ENCODE results near the gene CLEC18C. TPM values are rescaled to one million over a fixed set of nuclear protein-coding genes. Genes with fewer than 3 reads are reported as not detected.
"Not testable (repeated sequence)": the region's sequence is repeated elsewhere in the genome, so short reads cannot be mapped to it uniquely, and the experiment has no call there.

Gene CLEC18C
- total RNA-seq, 2 experiments from 2014 or later, result 0.25 TPM; not detected in 1

GRCh38 chr16:70198230-70198629, 24.6 kb downstream of the CLEC18C start:
- H3K36me3 Mint-ChIP-seq (ENCODE audit: low read depth); H3K4me1 Mint-ChIP-seq; H3K27ac Mint-ChIP-seq; DNase-seq; ATAC-seq; H3K27me3 Mint-ChIP-seq; H3K9me3 Mint-ChIP-seq (ENCODE audit: low read depth); H3K4me3 Mint-ChIP-seq; CTCF ChIA-PET; intact Hi-C loops (cut with DNase I, micrococcal nuclease); POLR2A ChIA-PET: not testable (repeated sequence)

GRCh38 chr16:70198666-70199065, 25.1 kb downstream of the CLEC18C start:
- H3K4me3 Mint-ChIP-seq; H3K9me3 Mint-ChIP-seq (ENCODE audit: low read depth); DNase-seq; H3K27ac Mint-ChIP-seq; CTCF ChIA-PET; H3K4me1 Mint-ChIP-seq; POLR2A ChIA-PET; ATAC-seq; intact Hi-C loops (cut with DNase I, micrococcal nuclease); H3K36me3 Mint-ChIP-seq (ENCODE audit: low read depth); H3K27me3 Mint-ChIP-seq: not testable (repeated sequence)

GRCh38 chr16:70199170-70199569, 25.6 kb downstream of the CLEC18C start:
- H3K27me3 Mint-ChIP-seq; H3K4me3 Mint-ChIP-seq; H3K27ac Mint-ChIP-seq; ATAC-seq; DNase-seq; CTCF ChIA-PET; H3K36me3 Mint-ChIP-seq (ENCODE audit: low read depth); POLR2A ChIA-PET; intact Hi-C loops (cut with DNase I, micrococcal nuclease); H3K9me3 Mint-ChIP-seq (ENCODE audit: low read depth); H3K4me1 Mint-ChIP-seq: not testable (repeated sequence)

GRCh38 chr16:70200063-70200462, 26.5 kb downstream of the CLEC18C start:
- ATAC-seq; H3K4me1 Mint-ChIP-seq; CTCF ChIA-PET; H3K36me3 Mint-ChIP-seq (ENCODE audit: low read depth); intact Hi-C loops (cut with DNase I, micrococcal nuclease); H3K27me3 Mint-ChIP-seq; H3K4me3 Mint-ChIP-seq; DNase-seq; H3K9me3 Mint-ChIP-seq (ENCODE audit: low read depth); POLR2A ChIA-PET; H3K27ac Mint-ChIP-seq: not testable (repeated sequence)

- intact Hi-C loops (cut with DNase I, micrococcal nuclease); H3K27ac Mint-ChIP-seq; H3K4me1 Mint-ChIP-seq; CTCF ChIA-PET; POLR2A ChIA-PET; H3K27me3 Mint-ChIP-seq; H3K4me3 Mint-ChIP-seq; ATAC-seq; DNase-seq; H3K9me3 Mint-ChIP-seq (ENCODE audit: low read depth): not testable (repeated sequence)
- peaks cover 14% of the 10 kb centered on the region for H3K36me3 Mint-ChIP-seq (ENCODE audit: low read depth)
Observed at GRCh38 chr16:70203508-70203907, 29.9 kb downstream of the CLEC18C start.

- H3K27me3 Mint-ChIP-seq; POLR2A ChIA-PET; H3K4me1 Mint-ChIP-seq; H3K27ac Mint-ChIP-seq; H3K9me3 Mint-ChIP-seq (ENCODE audit: low read depth); intact Hi-C loops (cut with DNase I, micrococcal nuclease); H3K4me3 Mint-ChIP-seq; ATAC-seq; CTCF ChIA-PET; DNase-seq: not testable (repeated sequence)
- peaks cover 14% of the 10 kb centered on the region for H3K36me3 Mint-ChIP-seq (ENCODE audit: low read depth)
Observed at GRCh38 chr16:70204010-70204409, 30.4 kb downstream of the CLEC18C start.

GRCh38 chr16:70204668-70205405, 31.2 kb downstream of the CLEC18C start:
- peaks cover 18% of the 10 kb centered on the region for H3K36me3 Mint-ChIP-seq (ENCODE audit: low read depth)
- intact Hi-C loops (cut with DNase I, micrococcal nuclease), result not testable (repeated sequence)

GRCh38 chr16:70206382-70206781, 32.8 kb downstream of the CLEC18C start:
- POLR2A ChIA-PET; intact Hi-C loops (cut with DNase I, micrococcal nuclease); H3K4me1 Mint-ChIP-seq; H3K27ac Mint-ChIP-seq; DNase-seq; H3K9me3 Mint-ChIP-seq (ENCODE audit: low read depth); H3K27me3 Mint-ChIP-seq; ATAC-seq; H3K4me3 Mint-ChIP-seq; CTCF ChIA-PET: not testable (repeated sequence)
- H3K36me3 Mint-ChIP-seq (ENCODE audit: low read depth), result peaks cover 24% of the 10 kb centered on the region

More at GRCh38 chr16:70204668-70205405, 31.2 kb downstream of the CLEC18C start:
- DNase-seq; H3K4me3 Mint-ChIP-seq; H3K4me1 Mint-ChIP-seq; ATAC-seq; H3K27me3 Mint-ChIP-seq; H3K9me3 Mint-ChIP-seq (ENCODE audit: low read depth); CTCF ChIA-PET; H3K27ac Mint-ChIP-seq; POLR2A ChIA-PET: not testable (repeated sequence)

GRCh38 chr16:70218586-70218985, 45.0 kb downstream of the CLEC18C start:
- Mint-ChIP-seq H3K36me3 (ENCODE audit: low read depth) (peaks cover 26% of the 10 kb centered on the region), H3K4me1 (peaks cover 11% of the 10 kb centered on the region)
- H3K4me3 Mint-ChIP-seq; POLR2A ChIA-PET; H3K9me3 Mint-ChIP-seq (ENCODE audit: low read depth); intact Hi-C loops (cut with DNase I, micrococcal nuclease); DNase-seq; CTCF ChIA-PET; H3K27me3 Mint-ChIP-seq; ATAC-seq; H3K27ac Mint-ChIP-seq: not testable (repeated sequence)

GRCh38 chr16:70222574-70222973, 49.0 kb downstream of the CLEC18C start:
- H3K36me3 Mint-ChIP-seq (ENCODE audit: low read depth), result peaks cover 29% of the 10 kb centered on the region
- POLR2A ChIA-PET; H3K4me3 Mint-ChIP-seq; H3K9me3 Mint-ChIP-seq (ENCODE audit: low read depth); H3K27me3 Mint-ChIP-seq; intact Hi-C loops (cut with DNase I, micrococcal nuclease); ATAC-seq; CTCF ChIA-PET: not testable (repeated sequence)
- H3K4me1 Mint-ChIP-seq, result peaks cover 15% of the 10 kb centered on the region
- peak overlapping the region; percentile 51 for H3K27ac Mint-ChIP-seq
- peak; percentile 22 for DNase-seq

- H3K4me3 Mint-ChIP-seq; ATAC-seq; POLR2A ChIA-PET; H3K9me3 Mint-ChIP-seq (ENCODE audit: low read depth); DNase-seq; H3K27me3 Mint-ChIP-seq; intact Hi-C loops (cut with DNase I, micrococcal nuclease); CTCF ChIA-PET: not testable (repeated sequence)
- Mint-ChIP-seq H3K27ac (peak overlapping the region; percentile 22), H3K36me3 (ENCODE audit: low read depth) (peaks cover 27% of the 10 kb centered on the region), H3K4me1 (peaks cover 15% of the 10 kb centered on the region)
Observed at GRCh38 chr16:70223216-70223615, 49.6 kb downstream of the CLEC18C start.

GRCh38 chr16:70223971-70224513, 50.5 kb downstream of the CLEC18C start:
- DNase-seq; H3K4me3 Mint-ChIP-seq; ATAC-seq; POLR2A ChIA-PET; H3K9me3 Mint-ChIP-seq (ENCODE audit: low read depth); H3K27ac Mint-ChIP-seq; H3K27me3 Mint-ChIP-seq; CTCF ChIA-PET; intact Hi-C loops (cut with DNase I, micrococcal nuclease): not testable (repeated sequence)
- Mint-ChIP-seq H3K36me3 (ENCODE audit: low read depth) (peaks cover 28% of the 10 kb centered on the region), H3K4me1 (peaks cover 15% of the 10 kb centered on the region)

All from activated CD4-positive, alpha-beta T cell treated with anti-CD3 and anti-CD28 coated beads for 36 hours (primary cell).